Dendritic cell treated with granulocyte-macrophage colony-stimulating factor and Interleukin-4, amounts not matched to agents 40 ng/mL and 50 ng/mL, for 4 days (primary cell): ENCODE measurements around the gene NFRKB.
"Not testable (repeated sequence)": the region's sequence is repeated elsewhere in the genome, so short reads cannot be mapped to it uniquely, and the experiment has no call there.

Experiments used
- H3K27ac Mint-ChIP-seq: one replicate; pipeline ENCODE4 v1.8.0; 2022; ENCODE audit warnings: mild to moderate bottlenecking, mixed read lengths
- H3K27me3 Mint-ChIP-seq: one replicate; pipeline ENCODE4 v1.8.0; 2022; ENCODE audit warnings: mild to moderate bottlenecking, mixed read lengths
- H3K36me3 Mint-ChIP-seq: one replicate; pipeline ENCODE4 v1.8.0; 2022; ENCODE audit warnings: low read depth, mixed read lengths
- H3K4me1 Mint-ChIP-seq: one replicate; pipeline ENCODE4 v1.8.0; 2022; ENCODE audit warnings: low read depth, mixed read lengths
- H3K4me3 Mint-ChIP-seq: one replicate; pipeline ENCODE4 v1.8.0; 2022; ENCODE audit warnings: mild to moderate bottlenecking, moderate library complexity, mixed read lengths
- H3K9me3 Mint-ChIP-seq: one replicate; pipeline ENCODE4 v1.8.0; 2022; ENCODE audit warnings: mixed read lengths
- intact Hi-C: fragments of 100-400 bp; cut with micrococcal nuclease; formaldehyde crosslinking; loops from one replicate; pipeline ENCODE4 v1.15.0; 2022

NFRKB gene

DNA sequence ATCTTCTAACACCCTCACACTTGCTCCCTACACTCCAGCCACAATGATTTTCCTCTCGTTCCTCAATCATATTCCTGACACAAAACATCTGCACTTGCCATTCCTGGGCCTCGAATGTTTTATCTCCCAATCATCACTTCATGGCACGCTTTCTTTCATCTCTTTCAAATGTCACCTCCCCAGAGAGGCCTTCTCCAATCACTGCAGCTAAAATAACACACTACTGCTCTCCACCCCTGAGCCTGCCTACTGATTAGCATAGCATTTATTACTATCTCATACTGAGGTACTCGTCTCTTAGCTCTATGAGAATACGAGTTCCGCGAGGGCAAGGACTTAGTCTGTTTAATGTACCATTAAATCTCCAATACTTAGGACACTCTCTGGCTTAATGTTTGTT, 23.5 kb downstream of the NFRKB start:
- H3K27me3 Mint-ChIP-seq: no peaks in the 10 kb centered on the region
- H3K9me3 Mint-ChIP-seq: no peaks in the 10 kb centered on the region
- no peak overlapping the region for H3K4me3 Mint-ChIP-seq
- intact Hi-C loops: no loop called here
- H3K4me1 Mint-ChIP-seq: peaks cover 8% of the 10 kb centered on the region
- H3K27ac Mint-ChIP-seq: no peak overlapping the region
- peaks cover 94% of the 10 kb centered on the region for H3K36me3 Mint-ChIP-seq

DNA sequence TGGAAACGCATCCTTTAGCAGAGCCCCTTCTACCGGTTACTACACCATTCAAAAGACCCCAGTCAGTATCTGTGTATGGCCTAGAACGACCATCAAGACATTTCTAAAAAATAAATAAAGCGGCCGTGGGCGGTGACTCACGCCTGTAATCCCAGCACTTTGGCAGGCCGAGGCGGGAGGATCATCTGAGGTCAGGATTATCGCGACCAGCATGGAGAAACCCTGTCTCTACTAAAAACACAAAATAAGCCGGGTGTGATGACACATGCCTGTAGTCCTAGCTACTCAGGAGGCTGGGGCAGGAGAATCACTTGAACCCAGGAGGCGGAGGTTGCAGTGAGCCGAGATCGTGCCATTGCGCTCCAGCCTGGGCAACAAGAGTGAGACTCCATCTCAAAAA, 26.8 kb downstream of the NFRKB start:
- Mint-ChIP-seq H3K36me3 (peaks cover 94% of the 10 kb centered on the region), H3K4me1 (peaks cover 25% of the 10 kb centered on the region)
- H3K27ac Mint-ChIP-seq, H3K9me3 Mint-ChIP-seq, H3K4me3 Mint-ChIP-seq, H3K27me3 Mint-ChIP-seq, intact Hi-C loops: not testable (repeated sequence)

DNA sequence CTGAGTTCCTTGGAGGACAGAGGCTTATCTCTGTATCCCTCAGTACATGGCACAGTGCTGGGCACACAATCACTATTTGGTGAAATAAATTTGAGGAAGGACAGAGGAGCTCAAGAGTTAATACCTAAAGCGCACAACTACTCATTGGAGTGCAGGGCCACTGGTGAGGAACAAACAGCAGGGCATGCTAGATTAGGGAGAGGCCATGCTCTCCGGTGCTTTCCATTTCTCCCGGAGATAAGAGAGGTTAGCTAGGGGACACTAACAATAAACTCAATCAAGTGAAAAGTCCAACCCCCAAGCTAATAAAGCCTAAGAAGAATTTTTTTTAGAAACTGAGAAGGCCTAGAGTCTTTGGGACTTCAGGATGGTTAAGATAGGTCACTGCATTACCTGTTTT, 29.1 kb downstream of the NFRKB start:
- intact Hi-C loops: no loop called here
- Mint-ChIP-seq H3K36me3 (peaks cover 94% of the 10 kb centered on the region), H3K9me3 (no peaks in the 10 kb centered on the region)

DNA sequence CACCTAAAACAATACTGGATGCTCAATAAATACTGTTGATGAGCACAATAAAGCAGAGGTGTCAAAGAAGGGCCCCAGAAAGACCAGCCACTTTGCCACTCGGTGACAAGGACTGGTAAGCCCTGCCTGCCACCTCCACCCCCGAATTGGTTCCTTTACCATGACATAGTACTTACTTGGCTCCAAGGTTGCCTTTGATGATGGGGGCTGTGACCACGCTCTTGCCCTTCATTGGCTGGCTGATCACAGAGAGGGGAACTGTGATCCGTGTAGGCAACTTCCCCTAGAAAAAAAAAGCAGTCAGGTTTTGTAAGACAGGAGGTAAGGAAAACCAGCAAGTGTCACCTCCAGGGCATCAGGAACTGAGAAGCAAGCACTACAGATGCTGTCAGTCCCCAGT, 29.7 kb downstream of the NFRKB start:
- no peaks in the 10 kb centered on the region for H3K27me3 Mint-ChIP-seq
- peaks cover 25% of the 10 kb centered on the region for H3K4me1 Mint-ChIP-seq
- no peaks in the 10 kb centered on the region for H3K9me3 Mint-ChIP-seq
- no peak overlapping the region for H3K27ac Mint-ChIP-seq
- H3K4me3 Mint-ChIP-seq: no peak overlapping the region
- intact Hi-C loops: no loop called here
- H3K36me3 Mint-ChIP-seq: peaks cover 92% of the 10 kb centered on the region

More for the DNA sequence above, 29.1 kb downstream of the NFRKB start:
- Mint-ChIP-seq H3K4me1 (peaks cover 25% of the 10 kb centered on the region), H3K27me3 (no peaks in the 10 kb centered on the region), H3K4me3 (no peak overlapping the region), H3K27ac (no peak overlapping the region)

DNA sequence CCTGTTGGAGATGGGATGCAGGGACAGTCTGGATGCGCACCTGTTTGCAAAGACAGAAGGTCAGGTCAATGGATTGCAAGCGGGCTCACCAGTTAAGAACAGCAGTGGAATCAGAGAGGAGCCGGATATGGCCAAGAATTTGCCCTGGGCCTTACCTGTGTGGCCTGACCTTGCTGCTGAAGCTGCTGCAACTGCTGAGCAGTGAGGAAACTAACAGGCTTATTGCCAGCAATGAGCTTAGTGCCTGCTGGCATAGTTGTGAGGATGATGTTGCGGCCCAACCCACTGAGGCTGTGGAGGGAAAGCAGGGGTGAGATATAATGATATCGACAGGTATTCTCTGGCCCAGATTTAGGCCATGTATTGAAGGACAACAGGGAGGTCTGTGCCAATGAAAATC, 30.6 kb downstream of the NFRKB start:
- Mint-ChIP-seq H3K27ac (no peak overlapping the region), H3K9me3 (no peaks in the 10 kb centered on the region), H3K4me3 (no peak overlapping the region), H3K27me3 (no peaks in the 10 kb centered on the region), H3K4me1 (peaks cover 25% of the 10 kb centered on the region), H3K36me3 (peaks cover 92% of the 10 kb centered on the region)
- intact Hi-C loops: no loop called here

DNA sequence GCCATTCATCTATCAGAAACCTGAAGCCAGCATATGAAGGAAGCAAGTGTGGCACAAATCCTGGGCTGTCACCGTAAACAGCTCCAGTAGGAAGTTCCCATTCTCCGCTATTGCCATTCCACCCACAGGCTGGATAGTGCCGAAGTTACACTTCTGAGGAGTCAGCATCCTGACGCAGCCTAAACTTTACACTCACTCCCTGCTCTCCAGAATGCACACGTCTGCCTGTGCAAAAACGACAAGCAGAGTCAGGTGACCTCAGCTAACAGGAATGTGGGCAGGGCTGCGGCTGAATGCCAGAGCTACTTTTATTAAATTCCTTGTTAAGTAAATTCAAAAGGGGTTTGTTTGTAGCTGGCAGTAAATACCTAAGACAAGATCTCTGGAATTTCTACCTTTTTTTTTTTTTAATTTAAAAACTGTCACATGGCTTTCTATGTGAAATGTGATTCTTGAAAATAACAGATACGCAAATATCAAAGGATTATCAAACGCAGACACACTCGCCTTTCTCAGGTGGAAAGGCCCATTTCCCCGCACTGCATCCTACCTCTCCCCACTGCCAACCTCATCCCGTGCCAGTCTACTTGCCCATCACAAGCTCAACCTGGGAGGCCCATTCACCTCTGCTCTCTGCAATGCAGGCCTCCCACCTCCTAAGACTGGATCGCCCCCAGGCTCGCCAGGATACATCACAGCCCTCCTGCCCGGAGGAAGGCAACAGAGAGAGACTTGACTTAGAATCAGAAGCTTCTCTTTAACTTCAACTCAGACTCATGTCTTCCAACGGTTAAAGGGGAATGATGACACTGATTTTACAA, 33.5 kb downstream of the NFRKB start:
- Mint-ChIP-seq H3K27ac (no peak overlapping the region), H3K36me3 (peaks cover 96% of the 10 kb centered on the region), H3K4me3 (no peak overlapping the region), H3K9me3 (no peaks in the 10 kb centered on the region), H3K27me3 (no peaks in the 10 kb centered on the region), H3K4me1 (peaks cover 17% of the 10 kb centered on the region)
- intact Hi-C loops: no loop called here

DNA sequence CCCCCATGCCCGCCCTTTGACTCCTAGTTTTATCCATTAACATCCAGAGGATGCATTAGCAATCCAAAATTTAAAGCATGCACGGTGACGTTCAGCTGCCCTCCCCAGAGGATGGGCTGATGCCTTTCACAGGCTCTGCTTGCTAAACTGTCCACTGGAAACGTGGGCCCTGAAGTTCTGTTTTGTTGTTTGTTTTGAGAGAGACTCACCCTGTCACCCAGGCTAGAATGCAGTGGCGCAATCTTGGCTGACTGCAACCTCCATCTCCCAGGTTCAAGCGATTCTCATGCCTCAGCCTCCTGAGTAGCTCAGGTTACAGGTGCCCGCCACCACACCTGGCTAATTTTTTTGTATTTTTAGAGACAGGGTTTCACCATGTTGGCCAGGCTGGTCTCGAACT, 39.3 kb downstream of the NFRKB start:
- intact Hi-C loops: no loop called here
- Mint-ChIP-seq H3K4me1 (peaks cover 4% of the 10 kb centered on the region), H3K27ac (no peak overlapping the region), H3K36me3 (peaks cover 84% of the 10 kb centered on the region), H3K27me3 (no peaks in the 10 kb centered on the region), H3K9me3 (no peaks in the 10 kb centered on the region), H3K4me3 (no peak overlapping the region)

DNA sequence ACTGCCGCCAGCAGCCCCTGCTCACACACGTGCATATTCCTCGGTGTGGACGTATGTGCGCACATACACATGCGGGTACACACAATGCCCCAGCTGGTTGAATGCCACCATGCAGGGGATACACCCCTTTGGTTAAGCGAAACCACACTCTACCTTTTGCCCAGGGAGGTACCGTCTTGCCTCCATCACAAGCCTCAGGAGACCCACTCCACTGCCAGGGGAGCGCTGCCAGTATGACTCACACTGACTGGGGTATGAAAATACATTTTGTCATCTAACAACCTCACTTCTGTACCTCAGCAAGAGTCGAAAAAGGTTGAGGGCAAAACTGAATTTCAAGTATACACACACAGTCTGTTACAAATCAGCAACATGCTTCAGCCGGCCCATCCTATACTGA, 40.3 kb downstream of the NFRKB start:
- intact Hi-C loops: no loop called here
- Mint-ChIP-seq H3K4me3 (no peak overlapping the region), H3K27ac (no peak overlapping the region), H3K4me1 (peaks cover 4% of the 10 kb centered on the region), H3K27me3 (no peaks in the 10 kb centered on the region), H3K9me3 (no peaks in the 10 kb centered on the region), H3K36me3 (peaks cover 85% of the 10 kb centered on the region)

DNA sequence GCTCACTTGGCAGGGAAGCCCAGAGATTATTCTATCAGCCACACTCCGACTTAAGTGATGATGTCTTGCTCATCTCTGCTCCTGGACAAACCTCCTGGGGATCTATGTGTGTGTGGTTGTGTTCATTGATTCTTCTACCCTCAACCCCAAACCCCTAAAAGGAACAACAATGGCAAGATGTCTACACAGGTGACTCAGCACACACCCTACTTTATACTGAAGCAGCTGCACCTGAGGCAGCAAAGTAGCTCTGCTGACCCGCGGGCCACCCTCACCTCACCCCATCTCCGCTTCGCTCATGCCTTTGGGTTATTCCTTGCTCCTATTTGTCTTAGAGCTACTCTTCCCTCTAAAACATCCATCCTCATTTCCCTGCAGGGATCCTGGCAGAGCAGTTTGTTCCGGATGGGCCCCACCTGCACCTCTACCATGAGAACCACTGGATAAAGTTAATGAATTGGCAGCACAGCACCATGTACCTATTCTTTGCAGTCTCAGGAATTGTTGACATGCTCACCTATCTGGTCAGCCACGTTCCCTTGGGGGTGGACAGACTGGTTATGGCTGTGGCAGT, 41.1 kb downstream of the NFRKB start:
- intact Hi-C loops: no loop called here
- H3K27ac Mint-ChIP-seq: no peak overlapping the region
- H3K27me3 Mint-ChIP-seq: no peaks in the 10 kb centered on the region
- peaks cover 84% of the 10 kb centered on the region for H3K36me3 Mint-ChIP-seq
- H3K4me3 Mint-ChIP-seq: no peak overlapping the region
- H3K9me3 Mint-ChIP-seq: no peaks in the 10 kb centered on the region
- peaks cover 4% of the 10 kb centered on the region for H3K4me1 Mint-ChIP-seq

DNA sequence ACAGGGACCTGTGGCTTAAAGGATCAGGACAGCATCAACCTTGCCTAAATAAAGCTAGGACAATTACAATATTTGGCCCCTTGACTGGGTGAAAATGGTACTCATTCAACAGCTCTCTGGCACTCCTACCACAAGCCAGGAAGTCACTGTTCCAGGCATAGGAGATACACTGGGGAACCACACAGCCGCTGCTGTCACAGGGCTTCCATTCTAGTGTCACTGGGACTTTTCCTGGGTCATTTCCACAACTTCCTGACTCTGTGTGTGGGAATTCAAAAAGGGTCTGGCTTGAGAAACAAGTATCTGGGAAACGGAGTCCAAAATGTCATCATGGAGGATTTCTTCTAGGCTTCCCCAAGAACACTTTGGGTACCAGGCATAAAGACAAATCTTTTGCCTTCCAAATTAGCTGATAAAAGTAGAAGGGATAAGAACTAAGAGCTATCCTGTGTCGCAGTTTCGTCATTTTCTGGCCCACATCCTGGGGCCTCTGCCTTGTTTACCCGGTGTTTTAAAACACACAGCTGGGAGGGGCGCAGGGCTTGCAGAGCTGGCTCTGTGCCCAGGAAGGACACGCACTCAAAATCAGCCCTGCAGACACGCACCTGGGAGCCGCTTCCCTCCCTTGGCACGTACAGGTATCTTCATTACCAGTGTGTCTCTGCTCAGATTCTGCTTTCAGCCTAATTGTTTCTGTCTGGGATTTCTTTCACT, 41.7 kb downstream of the NFRKB start:
- intact Hi-C loops: no loop called here
- Mint-ChIP-seq H3K27me3 (no peaks in the 10 kb centered on the region), H3K27ac (peak overlapping the region; percentile 52), H3K4me1 (peaks cover 4% of the 10 kb centered on the region), H3K36me3 (peaks cover 77% of the 10 kb centered on the region), H3K4me3 (no peak overlapping the region), H3K9me3 (no peaks in the 10 kb centered on the region)

DNA sequence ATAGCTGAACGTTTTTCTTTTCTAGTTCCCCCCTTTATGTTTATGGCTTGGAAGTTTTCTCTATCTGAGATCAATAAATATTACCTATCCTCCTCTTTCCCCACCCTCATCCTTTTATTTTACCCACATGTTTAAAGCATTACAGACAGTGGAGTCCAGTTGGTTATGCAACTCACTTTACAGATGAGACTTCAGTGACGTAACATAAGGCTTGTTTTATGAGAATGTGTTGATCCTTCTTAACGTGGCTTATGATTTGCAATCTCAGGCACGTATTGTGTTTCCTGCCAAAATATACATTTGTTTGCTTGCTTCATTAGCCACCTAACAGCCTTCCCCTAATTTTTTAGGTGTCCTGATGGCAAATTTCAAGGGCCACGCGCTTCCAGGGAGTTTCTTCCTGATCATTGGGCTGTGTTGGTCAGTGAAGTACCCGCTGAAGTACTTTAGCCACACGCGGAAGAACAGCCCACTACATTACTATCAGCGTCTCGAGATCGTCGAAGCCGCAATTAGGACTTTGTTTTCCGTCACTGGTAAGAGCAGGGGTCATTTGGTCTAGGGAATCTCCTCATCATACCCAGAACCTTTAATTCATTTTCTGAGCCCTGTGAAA, 43.1 kb downstream of the NFRKB start:
- Mint-ChIP-seq H3K27me3 (no peaks in the 10 kb centered on the region), H3K27ac (no peak overlapping the region), H3K4me3 (no peak overlapping the region), H3K36me3 (peaks cover 63% of the 10 kb centered on the region), H3K4me1 (peaks cover 4% of the 10 kb centered on the region), H3K9me3 (no peaks in the 10 kb centered on the region)
- intact Hi-C loops: no loop called here

DNA sequence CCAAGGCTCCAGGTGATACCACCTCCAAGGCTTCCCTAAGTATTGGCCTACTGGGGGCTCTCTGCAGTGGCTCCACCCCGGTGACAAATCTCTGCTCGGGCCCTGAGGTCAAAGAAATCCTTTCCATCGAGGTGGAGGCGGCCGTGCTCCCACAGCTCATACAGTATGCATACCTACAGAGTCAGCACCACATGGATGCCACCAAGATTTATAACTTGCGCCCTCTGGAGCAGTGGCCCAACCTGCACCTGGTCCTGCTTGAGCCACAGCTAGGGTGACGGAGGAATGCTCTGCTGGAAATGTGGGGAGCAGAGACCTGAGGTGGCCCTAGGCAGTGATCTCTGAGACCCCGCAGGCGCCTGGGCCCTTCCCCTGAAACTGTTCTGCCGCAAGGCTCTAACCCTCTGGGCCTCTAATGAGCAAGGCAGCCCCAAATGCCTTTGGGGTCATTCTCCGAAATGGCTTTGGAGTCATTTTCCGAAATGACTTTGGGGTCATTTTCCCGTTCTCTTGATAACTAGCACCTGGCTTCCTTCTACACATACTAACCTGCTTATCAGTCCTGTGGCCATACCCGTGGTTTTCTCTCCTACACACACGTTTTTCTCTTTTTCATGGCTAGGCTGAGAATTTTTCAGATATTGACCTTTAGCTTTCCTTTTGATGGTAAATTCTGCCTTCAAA, 45.8 kb downstream of the NFRKB start:
- no peaks in the 10 kb centered on the region for H3K9me3 Mint-ChIP-seq
- intact Hi-C loops: no loop called here
- H3K27me3 Mint-ChIP-seq: no peaks in the 10 kb centered on the region
- peaks cover 13% of the 10 kb centered on the region for H3K4me1 Mint-ChIP-seq
- peaks cover 49% of the 10 kb centered on the region for H3K36me3 Mint-ChIP-seq
- no peak overlapping the region for H3K27ac Mint-ChIP-seq
- no peak overlapping the region for H3K4me3 Mint-ChIP-seq

DNA sequence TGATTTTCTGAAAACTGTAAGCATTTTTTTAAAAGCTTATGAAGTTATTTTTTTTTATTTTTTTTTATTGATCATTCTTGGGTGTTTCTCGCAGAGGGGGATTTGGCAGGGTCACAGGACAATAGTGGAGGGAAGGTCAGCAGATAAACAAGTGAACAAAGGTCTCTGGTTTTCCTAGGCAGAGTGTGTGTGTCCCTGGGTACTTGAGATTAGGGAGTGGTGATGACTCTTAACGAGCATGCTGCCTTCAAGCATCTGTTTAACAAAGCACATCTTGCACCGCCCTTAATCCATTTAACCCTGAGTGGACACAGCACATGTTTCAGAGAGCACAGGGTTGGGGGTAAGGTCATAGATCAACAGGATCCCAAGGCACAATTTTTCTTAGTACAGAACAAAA, 48.0 kb downstream of the NFRKB start:
- H3K27me3 Mint-ChIP-seq, H3K9me3 Mint-ChIP-seq, intact Hi-C loops, H3K4me3 Mint-ChIP-seq, H3K27ac Mint-ChIP-seq: not testable (repeated sequence)
- Mint-ChIP-seq H3K36me3 (peaks cover 36% of the 10 kb centered on the region), H3K4me1 (peaks cover 10% of the 10 kb centered on the region)
